Fibroblast of lung (primary cell): ENCODE results near the gene SGSH. TPM values are rescaled to one million over a fixed set of nuclear protein-coding genes. Genes with fewer than 3 reads are reported as not detected.

Experiments used
- DNase-seq, 2 donors: peaks; one replicate each; pipeline versions ENCODE4 v3.0.0 to v3.0.0-alpha.2; 2010; ENCODE audit warnings: low read depth in 2 of 2
- H2AFZ ChIP-seq: 2 replicates; pipeline ENCODE4 v1.5.1; 2012; ENCODE audit warnings: low read length, control low read depth, inconsistent platforms
- H3K27ac ChIP-seq: 2 replicates; pipeline ENCODE4 v1.5.1; 2011; ENCODE audit warnings: low read length, control low read depth; ENCODE audit not compliant: insufficient read depth
- H3K27me3 ChIP-seq: 2 replicates; pipeline ENCODE4 v1.5.1; 2011; ENCODE audit warnings: mild to moderate bottlenecking, low read length; ENCODE audit not compliant: control insufficient read depth, insufficient read depth
- H3K36me3 ChIP-seq: 2 replicates; pipeline ENCODE4 v1.5.1; 2011; ENCODE audit warnings: low read length; ENCODE audit not compliant: control insufficient read depth, insufficient read depth
- H3K4me1 ChIP-seq: 2 replicates; pipeline ENCODE4 v1.5.1; 2011; ENCODE audit warnings: low read length; ENCODE audit not compliant: control insufficient read depth, insufficient read depth; ENCODE audit errors: extremely low read depth
- H3K4me2 ChIP-seq: 2 replicates; pipeline ENCODE4 v1.5.1; 2011; ENCODE audit warnings: low read length, control low read depth; ENCODE audit not compliant: insufficient read depth; ENCODE audit errors: extremely low read depth
- H3K4me3 ChIP-seq, 4 experiments: fragments of 200-600 bp in 1 of 4; sonication (generic) in 1 of 4; replicated peaks in 1 of 4; 2 replicates each; pipeline ENCODE4 v1.5.1; 2011 to 2016; ENCODE audit warnings: low read length in 4 of 4, low read depth in 3 of 4, mild to moderate bottlenecking in 3 of 4, control low read depth in 2 of 4, inconsistent platforms in 1 of 4, mixed read lengths in 1 of 4; ENCODE audit not compliant: insufficient read depth in 1 of 4; ENCODE audit errors: control extremely low read depth in 1 of 4
- H3K79me2 ChIP-seq: 2 replicates; pipeline ENCODE4 v1.5.1; 2012; ENCODE audit warnings: mild to moderate bottlenecking, low read length, inconsistent platforms; ENCODE audit not compliant: control insufficient read depth, insufficient read depth
- H3K9ac ChIP-seq: 2 replicates; pipeline ENCODE4 v1.5.1; 2011; ENCODE audit warnings: mild to moderate bottlenecking, low read length, control low read depth; ENCODE audit not compliant: insufficient read depth
- H3K9me3 ChIP-seq: 2 replicates; pipeline ENCODE4 v1.5.1; 2012; ENCODE audit warnings: low read depth, low read length; ENCODE audit not compliant: control insufficient read depth, insufficient read depth
- H4K20me1 ChIP-seq: 2 replicates; pipeline ENCODE4 v1.5.1; 2011; ENCODE audit warnings: low read length; ENCODE audit not compliant: control insufficient read depth, insufficient read depth; ENCODE audit errors: extremely low read depth
- CTCF ChIP-seq, 2 donors: IDR thresholded peaks in 1 of 2; conservative IDR thresholded peaks in 1 of 2; 1 replicate in 1 of 2; 2 replicates in 1 of 2; pipeline ENCODE4 v1.5.1; 2011 to 2012; ENCODE audit warnings: low read length in 2 of 2, control low read depth in 1 of 2, inconsistent platforms in 1 of 2, low read depth in 1 of 2, mild to moderate bottlenecking in 1 of 2
- EZH2 ChIP-seq: IDR thresholded peaks from 2 replicates; pipeline ENCODE4 v1.5.1; 2012; ENCODE audit warnings: low read length, control low read depth, mild to moderate bottlenecking; ENCODE audit errors: missing control alignments
- polyA plus RNA-seq, 2 donors: library from polyadenylated mRNA; depleted of rRNA in 1 of 2; stranded (reverse) in 1 of 2; unstranded in 1 of 2; fragments of >200 nt; gene quantifications; 2 replicates each; pipeline ENCODE4 v1.2.1, GENCODE V29; 2011 to 2012; ENCODE audit warnings: missing spikeins in 1 of 2
- total RNA-seq: library from RNA; depleted of rRNA; stranded (reverse); fragments of >200 nt; gene quantifications from 2 replicates; pipeline ENCODE4 v1.2.1, GENCODE V29; 2014

The SGSH gene
- total and polyA plus RNA-seq, 2 donors (not counting 1 experiment from before 2014, with no cell fraction given), result 26.9 to 57.2 TPM

GRCh38 chr17:80253631-80254395 lies 33.7 kb upstream of the SGSH start:
- Histone ChIP-seq H3K9ac (no peak overlapping the region), H3K4me2 (no peak overlapping the region), H3K4me1 (peaks cover 9% of the 10 kb centered on the region), H3K9me3 (no peaks in the 10 kb centered on the region), H2AFZ (no peak overlapping the region), H3K4me3 (no peak overlapping the region), H3K79me2 (no peaks in the 10 kb centered on the region), H3K27ac (peak overlapping the region; percentile 91), H4K20me1 (no peaks in the 10 kb centered on the region), H3K36me3 (peaks cover 2% of the 10 kb centered on the region), H3K27me3 (no peaks in the 10 kb centered on the region)
- TF ChIP-seq CTCF (conservative IDR thresholded peaks at IDR 0.05 in 1 of 2, IDR thresholded peaks at IDR 0.05 in 1 of 2; ENCODE audit: low read depth in 1 of 2, low read length in 2 of 2), result no peak
- no peak for TF ChIP-seq EZH2
- DNase-seq, result no peak

DNA sequence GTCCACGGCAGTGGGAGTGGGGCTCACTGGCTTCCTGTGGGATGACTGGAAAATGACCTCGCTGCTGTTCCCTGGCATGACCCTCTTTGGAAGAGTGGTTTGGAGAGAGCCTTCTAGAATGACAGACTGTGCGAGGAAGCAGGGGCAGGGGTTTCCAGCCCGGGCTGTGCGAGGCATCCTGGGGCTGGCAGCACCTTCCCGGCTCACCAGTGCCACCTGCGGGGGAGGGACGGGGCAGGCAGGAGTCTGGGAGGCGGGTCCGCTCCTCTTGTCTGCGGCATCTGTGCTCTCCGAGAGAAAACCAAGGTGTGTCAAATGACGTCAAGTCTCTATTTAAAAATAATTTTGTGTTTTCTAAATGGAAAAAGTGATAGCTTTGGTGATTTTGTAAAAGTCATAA lies 32.7 kb upstream of the SGSH start:
- H3K9me3 ChIP-seq, result no peaks in the 10 kb centered on the region
- H3K79me2 ChIP-seq, result no peaks in the 10 kb centered on the region
- peak; percentile 12 to 35 for TF ChIP-seq CTCF (conservative IDR thresholded peaks at IDR 0.05 in 1 of 2, IDR thresholded peaks at IDR 0.05 in 1 of 2; ENCODE audit: low read depth in 1 of 2, low read length in 2 of 2)
- no peak for TF ChIP-seq EZH2
- peaks cover 9% of the 10 kb centered on the region for H3K4me1 ChIP-seq
- peak; percentile 6 to 19 for DNase-seq
- H3K4me3 ChIP-seq, result no peak overlapping the region
- H3K36me3 ChIP-seq, result peaks cover 2% of the 10 kb centered on the region
- H2AFZ ChIP-seq, result no peak overlapping the region
- no peaks in the 10 kb centered on the region for H4K20me1 ChIP-seq
- no peak overlapping the region for H3K27ac ChIP-seq
- H3K9ac ChIP-seq, result no peak overlapping the region
- no peaks in the 10 kb centered on the region for H3K27me3 ChIP-seq
- no peak overlapping the region for H3K4me2 ChIP-seq

DNA sequence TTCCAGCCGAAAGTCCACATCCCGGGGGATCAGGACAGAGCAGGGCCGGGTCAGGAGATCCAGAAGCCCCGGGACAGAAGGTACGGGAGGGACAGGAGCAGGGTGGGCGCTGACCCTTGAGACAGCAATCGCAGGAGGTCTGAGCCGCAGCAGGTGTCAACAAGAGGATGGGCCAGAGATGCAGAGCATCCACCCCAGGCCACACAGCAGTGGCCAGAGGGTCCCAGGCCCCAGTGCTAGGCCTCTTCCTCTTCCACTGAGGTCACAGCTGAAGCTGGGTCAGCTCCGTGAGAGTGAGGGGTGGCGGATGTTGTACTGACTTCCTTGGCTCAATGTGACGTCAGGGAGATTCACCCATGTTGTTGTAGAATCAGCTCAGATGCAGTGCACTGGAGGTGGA lies 31.8 kb upstream of the SGSH start:
- no peak overlapping the region for H3K4me3 ChIP-seq
- no peaks in the 10 kb centered on the region for H3K27me3 ChIP-seq
- H3K4me2 ChIP-seq, result no peak overlapping the region
- peaks cover 3% of the 10 kb centered on the region for H3K36me3 ChIP-seq
- DNase-seq, result no peak
- no peak overlapping the region for H3K9ac ChIP-seq
- no peak for TF ChIP-seq CTCF (conservative IDR thresholded peaks at IDR 0.05 in 1 of 2, IDR thresholded peaks at IDR 0.05 in 1 of 2; ENCODE audit: low read depth in 1 of 2, low read length in 2 of 2)
- TF ChIP-seq EZH2, result no peak
- H4K20me1 ChIP-seq, result no peaks in the 10 kb centered on the region
- no peak overlapping the region for H2AFZ ChIP-seq
- H3K79me2 ChIP-seq, result no peaks in the 10 kb centered on the region
- no peak overlapping the region for H3K27ac ChIP-seq
- H3K9me3 ChIP-seq, result no peaks in the 10 kb centered on the region
- peaks cover 9% of the 10 kb centered on the region for H3K4me1 ChIP-seq
